ENCODE data around the gene RAC2.

The RAC2 gene

GRCh38 chr22:37273126-37273845 lies 29.2 kb upstream of the RAC2 start:
- peak; percentile 68 for DNase-seq (ENCODE audit: low read depth, low spot score)
- no peak overlapping the region for H3K4me3 ChIP-seq (ENCODE audit: low read depth, low read length)
- TF ChIP-seq, protein P1, sequence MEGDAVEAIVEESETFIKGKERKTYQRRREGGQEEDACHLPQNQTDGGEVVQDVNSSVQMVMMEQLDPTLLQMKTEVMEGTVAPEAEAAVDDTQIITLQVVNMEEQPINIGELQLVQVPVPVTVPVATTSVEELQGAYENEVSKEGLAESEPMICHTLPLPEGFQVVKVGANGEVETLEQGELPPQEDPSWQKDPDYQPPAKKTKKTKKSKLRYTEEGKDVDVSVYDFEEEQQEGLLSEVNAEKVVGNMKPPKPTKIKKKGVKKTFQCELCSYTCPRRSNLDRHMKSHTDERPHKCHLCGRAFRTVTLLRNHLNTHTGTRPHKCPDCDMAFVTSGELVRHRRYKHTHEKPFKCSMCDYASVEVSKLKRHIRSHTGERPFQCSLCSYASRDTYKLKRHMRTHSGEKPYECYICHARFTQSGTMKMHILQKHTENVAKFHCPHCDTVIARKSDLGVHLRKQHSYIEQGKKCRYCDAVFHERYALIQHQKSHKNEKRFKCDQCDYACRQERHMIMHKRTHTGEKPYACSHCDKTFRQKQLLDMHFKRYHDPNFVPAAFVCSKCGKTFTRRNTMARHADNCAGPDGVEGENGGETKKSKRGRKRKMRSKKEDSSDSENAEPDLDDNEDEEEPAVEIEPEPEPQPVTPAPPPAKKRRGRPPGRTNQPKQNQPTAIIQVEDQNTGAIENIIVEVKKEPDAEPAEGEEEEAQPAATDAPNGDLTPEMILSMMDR (IDR thresholded peaks at IDR 0.05; ENCODE audit: low read depth, low read length) = no peak
- in situ Hi-C loops (cut with HindIII; ENCODE audit: low sequenced_read_pairs) = no loop called here

GRCh38 chr22:37270928-37271650 lies 27.0 kb upstream of the RAC2 start:
- DNase-seq (ENCODE audit: low read depth, low spot score) = no peak
- H3K4me3 ChIP-seq (ENCODE audit: low read depth, low read length) = no peak overlapping the region
- TF ChIP-seq, protein P1 (IDR thresholded peaks at IDR 0.05; ENCODE audit: low read depth, low read length) = no peak
- in situ Hi-C loops (cut with HindIII; ENCODE audit: low sequenced_read_pairs) = no loop called here

DNA sequence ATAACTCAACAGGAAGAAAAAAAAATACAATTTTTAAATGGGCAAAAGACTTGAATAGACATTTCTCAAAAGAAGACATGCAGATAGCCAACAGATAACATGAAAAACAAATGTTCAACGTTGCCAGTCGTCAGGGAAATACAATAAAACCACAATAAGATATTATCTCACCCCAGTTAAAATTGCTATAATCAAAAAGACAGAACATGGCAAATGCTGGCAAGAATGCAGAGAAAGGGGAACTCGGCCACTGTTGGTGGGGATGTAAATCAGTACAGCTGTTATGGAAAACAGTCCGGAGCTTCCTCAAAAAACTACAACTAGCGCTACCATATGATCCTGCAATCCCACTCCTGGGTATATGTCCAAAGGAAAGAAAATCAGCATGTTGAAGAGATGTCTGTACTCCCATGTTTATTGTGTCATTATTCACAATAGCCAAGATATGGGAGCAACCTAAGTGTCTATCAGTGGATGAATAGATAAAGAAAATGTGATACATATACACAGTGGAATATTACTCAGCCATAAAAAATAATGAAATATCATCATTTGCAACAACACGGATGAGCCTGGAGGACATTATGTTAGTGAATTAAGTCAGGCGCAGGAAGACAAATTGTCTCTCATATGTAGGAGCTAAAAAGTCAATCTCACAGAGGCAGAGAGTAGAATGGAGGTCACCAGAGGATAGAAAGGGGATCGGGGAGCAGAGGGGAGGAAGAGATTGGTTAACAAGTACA lies 26.0 kb upstream of the RAC2 start:
- no peak for DNase-seq (ENCODE audit: low read depth, low spot score)
- TF ChIP-seq, protein P1 (IDR thresholded peaks at IDR 0.05; ENCODE audit: low read depth, low read length) = no peak
- H3K4me3 ChIP-seq (ENCODE audit: low read depth, low read length) = no peak overlapping the region
- in situ Hi-C loops (cut with HindIII; ENCODE audit: low sequenced_read_pairs) = no loop called here

- DNase-seq (ENCODE audit: low read depth, low spot score) = no peak
- H3K4me3 ChIP-seq (ENCODE audit: low read depth, low read length) = no peak overlapping the region
- in situ Hi-C loops (cut with HindIII; ENCODE audit: low sequenced_read_pairs) = no loop called here
- TF ChIP-seq, protein P1 (IDR thresholded peaks at IDR 0.05; ENCODE audit: low read depth, low read length) = no peak
Observed at GRCh38 chr22:37267661-37268413, 23.8 kb upstream of the RAC2 start.

GRCh38 chr22:37267135-37267587 lies 23.1 kb upstream of the RAC2 start:
- TF ChIP-seq, protein P1 (IDR thresholded peaks at IDR 0.05; ENCODE audit: low read depth, low read length) = peak; percentile 92
- peak overlapping the region; percentile 42 for H3K4me3 ChIP-seq (ENCODE audit: low read depth, low read length)
- no peak for DNase-seq (ENCODE audit: low read depth, low spot score)
- in situ Hi-C loops (cut with HindIII; ENCODE audit: low sequenced_read_pairs) = no loop called here
